Stimulated activated CD8-positive, alpha-beta memory T cell treated with anti-CD3 and anti-CD28 coated beads, Interleukin-12 subunit alpha, Interleukin-12 subunit beta, amount 100 ng/mL, for 1 hour (primary cell): Measurements from ENCODE around the gene SORBS1.
"Not testable (repeated sequence)": the region's sequence is repeated elsewhere in the genome, so short reads cannot be mapped to it uniquely, and the experiment has no call there.

ENCODE experiments used
- DNase-seq: peaks from one replicate; pipeline ENCODE4 v3.0.0-alpha.2; 2020; ENCODE audit warnings: low read depth

SORBS1 gene

DNA sequence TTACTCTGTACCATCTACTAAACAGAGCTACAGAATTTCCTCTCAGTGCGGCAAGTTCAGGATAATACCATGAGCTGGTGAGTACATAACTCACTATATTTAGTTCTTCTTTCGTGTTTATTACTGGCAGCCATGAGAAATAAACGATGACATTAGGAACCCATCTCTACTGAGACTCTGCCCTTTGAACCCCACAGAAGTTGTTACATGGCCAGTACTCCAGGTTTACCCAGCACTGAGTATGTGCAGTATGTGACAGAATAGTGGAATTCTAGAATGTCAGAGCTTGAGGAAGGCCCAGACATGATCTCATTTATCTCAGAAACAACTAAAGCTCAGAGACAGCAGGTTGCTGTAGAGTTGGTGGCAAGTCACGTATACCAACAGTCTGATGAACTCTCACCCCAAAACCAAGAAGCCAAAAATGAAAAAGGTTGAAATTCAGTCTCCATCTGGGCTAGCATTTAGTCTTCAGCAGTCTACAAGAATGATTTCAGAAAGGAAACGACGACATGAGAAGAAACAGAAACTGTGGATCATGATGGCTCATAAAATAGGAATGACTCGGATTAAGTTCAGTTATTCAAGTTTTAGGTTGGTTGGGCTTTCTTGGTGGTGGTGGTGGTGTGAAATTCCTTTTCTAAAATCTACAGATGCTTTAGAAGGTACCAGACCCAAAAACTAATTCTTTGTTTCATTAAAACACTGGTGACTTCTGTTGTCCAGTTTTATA, 78.5 kb downstream of the SORBS1 start:
- DNase-seq = no peak

- no peak for DNase-seq
These were observed 80.2 kb downstream of the SORBS1 start for GRCh38 chr10:95480901-95481491.

DNA sequence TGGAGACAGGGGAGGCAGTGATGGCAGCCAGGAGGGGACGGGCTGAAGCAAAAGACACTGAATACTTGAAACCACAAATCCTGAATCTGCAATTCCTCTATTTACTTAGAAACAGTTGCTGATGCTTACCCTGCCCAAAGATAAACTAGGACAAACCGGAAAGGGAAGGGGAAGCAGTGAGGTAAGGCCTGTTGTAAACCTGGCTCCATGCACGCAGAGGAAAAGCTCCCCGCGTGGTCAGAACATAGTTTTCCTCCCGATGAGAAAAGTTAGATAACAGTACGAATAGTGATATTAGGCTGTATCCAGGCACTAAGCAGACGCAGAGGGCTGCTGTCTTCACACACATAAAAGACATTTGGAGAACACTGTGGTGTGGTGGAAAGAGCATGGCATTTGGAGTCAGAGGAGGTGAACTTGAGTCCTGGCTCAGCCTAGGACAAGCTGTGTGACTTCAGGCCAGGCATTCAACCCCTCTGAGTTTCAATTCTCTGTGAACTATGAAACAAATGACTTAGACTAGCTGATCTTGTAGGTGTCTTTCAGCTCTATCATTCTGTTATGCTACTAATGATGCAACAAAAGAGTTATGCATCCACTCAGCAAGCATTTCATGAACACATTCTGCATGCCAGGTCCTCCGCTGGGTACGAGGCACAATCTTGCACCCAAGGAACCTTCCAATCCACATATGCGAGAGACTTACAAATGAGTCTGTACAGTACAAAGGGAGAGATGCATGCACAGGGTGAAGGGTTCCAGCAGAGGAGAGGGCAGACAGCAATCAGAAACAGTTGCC, 80.9 kb downstream of the SORBS1 start:
- DNase-seq = no peak

DNA sequence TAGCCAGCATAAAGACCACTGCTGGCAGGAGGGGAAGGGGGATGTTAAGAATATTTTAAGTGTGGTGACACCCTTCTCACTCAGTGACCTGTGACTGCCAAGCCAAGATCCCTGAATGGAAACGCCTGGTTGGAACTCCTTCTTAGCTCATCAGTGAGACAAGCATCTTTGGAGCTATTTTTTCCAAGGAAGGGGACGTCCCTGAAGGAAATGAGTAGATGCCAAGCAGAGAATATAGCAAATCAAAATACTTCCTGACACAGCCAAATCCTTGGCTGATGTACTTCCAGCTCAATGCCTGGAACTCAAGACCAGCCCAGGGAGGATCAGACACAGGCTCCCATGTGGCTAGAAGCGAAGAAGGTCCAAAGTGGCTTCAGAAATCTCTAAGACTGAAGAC, 82.2 kb downstream of the SORBS1 start:
- no peak for DNase-seq

GRCh38 chr10:95478185-95478584, 83.0 kb downstream of the SORBS1 start:
- DNase-seq = no peak

- no peak for DNase-seq
These were observed 84.0 kb downstream of the SORBS1 start for GRCh38 chr10:95477175-95477520.

GRCh38 chr10:95476469-95477174, 84.5 kb downstream of the SORBS1 start:
- no peak for DNase-seq

GRCh38 chr10:95475827-95476468, 85.2 kb downstream of the SORBS1 start:
- DNase-seq = no peak

DNA sequence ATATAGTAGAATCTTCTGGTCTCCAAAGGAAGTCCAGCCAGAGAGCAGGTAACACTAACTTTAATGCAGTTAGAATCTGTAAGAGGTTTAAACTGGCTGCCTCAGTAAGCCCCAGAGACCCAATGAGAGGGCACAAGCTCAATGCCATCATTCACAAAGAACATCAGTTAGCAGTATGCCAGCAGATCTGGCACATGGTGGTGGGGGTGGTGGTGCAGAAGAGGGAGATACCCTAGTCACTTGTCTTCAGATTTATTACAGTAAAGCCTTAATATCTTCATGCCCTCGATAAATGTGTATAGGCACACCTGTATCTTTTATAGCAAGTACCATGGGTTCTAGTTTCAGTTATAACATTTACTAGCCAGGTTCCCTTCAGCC, 86.2 kb downstream of the SORBS1 start:
- DNase-seq = no peak

DNA sequence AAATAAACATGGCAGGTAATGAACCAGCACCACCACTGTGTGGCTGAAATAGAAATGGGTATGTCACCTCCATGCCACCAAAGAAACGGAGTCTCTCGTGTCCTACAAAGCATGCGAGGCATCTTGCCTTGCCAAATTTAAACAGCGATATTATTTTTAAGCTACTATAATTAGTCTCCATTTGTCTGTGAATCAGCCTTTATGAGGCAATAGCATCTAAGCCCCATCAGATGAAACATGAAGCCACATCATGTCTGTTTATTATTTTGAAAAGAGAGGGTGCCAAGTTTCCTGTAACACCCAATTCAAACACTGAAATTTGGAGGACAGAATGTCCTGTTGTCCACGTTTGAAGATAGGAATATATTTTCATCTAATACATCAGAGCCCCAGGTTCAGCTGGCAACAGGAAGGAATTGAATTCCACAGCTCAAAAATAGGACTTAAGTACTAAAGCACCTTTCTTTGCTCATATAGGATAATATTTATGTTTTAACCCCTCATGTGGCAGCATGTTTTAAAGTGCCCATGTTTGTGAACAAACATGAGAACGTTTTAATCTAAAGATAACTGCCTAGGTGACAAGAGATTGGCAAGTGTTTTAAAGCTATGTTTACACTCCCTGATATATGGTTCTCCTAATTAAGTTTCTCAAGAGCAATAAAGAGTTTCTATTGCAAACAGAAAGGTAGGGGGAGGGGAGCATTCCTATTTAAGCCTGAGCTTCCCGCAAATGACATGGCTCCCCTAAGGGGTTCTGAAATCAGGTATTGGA, 86.8 kb downstream of the SORBS1 start:
- DNase-seq = no peak

DNA sequence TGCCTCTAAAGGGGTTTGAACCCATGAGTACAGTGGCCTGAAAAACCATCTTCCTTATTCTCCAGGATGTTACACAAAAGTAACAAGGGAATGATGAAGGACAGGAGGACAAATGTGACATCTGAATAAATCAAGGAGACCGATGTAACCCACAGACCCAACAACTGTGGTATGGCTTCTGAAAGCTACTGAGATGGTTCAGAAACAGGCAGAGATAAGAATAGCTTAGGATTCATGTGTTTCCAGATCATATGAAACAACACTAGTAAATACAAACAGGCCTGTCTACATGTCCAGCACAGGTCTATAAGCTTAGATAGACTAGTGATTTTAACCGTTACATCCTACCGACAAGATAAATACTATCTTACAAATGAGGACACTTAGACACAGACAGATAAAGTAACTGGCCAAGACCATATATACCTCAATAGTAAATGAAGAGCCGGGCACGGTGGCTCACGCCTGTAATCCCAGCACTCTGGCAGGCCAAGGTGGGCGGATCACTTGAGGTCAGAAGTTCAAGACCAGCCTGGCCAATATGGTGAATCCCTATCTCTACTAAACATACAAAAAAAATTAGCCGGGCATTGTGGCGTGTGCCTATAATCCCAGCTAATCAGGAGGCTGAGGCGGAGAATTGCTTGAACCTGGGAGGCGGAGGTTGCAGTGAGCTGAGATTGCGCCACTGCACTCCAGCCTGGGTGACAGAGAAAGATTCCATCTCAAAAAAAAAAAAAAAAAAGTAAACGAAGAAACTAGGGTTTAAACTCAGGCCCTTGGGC, 88.7 kb downstream of the SORBS1 start:
- DNase-seq = no peak

DNA sequence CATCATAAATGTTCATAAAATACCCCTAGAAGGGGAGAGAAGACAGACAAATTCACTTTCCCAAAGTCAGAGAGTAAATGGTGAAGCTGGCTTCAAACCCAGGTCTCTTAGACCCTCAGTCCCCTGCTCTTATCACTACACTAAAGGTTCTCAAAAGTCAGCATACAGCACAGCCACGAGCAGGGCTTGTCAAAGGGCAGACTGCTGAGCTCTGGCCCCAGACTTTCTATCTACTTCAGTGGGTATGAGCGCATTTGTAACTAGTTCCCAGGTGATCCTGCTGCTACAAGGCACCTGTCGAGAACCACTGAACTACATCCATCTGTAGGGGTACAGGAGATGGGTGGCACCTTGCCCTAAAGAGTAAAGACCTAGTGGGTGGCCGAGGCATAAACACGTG, 91.5 kb downstream of the SORBS1 start:
- DNase-seq = no peak

DNA sequence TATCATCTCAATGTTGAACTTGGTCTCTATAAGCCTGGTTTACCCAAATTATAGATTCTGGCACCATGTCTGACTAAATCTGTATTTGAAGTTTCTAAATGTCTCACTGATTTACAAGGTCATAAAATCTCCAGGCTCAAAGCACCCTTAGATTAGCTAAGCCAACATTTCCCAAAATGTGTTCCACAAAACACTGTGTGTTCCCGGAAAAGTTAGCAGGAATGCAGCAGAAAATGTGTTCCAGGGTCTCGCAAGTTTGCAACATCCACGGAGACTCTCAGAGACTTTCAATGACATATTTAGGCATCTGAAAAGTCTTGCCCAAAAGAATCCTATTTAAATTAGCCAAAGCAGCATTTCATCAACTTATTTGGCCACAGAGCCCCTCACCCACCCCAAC, 91.9 kb downstream of the SORBS1 start:
- DNase-seq = no peak

DNA sequence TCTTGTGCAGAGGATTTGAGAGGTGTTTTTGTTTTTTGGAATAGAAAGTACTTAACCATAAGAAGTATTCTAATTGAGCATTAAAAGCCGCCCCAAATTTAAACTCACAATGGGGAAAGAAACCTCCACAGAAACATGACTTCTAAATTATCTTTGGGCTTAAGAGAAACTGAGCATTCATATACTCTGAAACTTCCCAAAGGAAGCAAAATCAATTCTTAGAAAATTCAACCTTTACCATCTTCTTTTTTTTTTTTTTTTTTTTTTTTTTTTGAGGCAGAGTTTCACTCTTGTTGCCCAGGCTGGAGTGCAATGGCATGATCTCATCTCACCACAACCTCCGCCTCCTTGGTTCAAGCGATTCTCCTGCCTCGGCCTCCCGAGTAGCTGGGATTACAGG, 93.5 kb downstream of the SORBS1 start:
- DNase-seq = not testable (repeated sequence)

- no peak for DNase-seq
These were observed 94.0 kb downstream of the SORBS1 start for GRCh38 chr10:95467162-95467599.

DNA sequence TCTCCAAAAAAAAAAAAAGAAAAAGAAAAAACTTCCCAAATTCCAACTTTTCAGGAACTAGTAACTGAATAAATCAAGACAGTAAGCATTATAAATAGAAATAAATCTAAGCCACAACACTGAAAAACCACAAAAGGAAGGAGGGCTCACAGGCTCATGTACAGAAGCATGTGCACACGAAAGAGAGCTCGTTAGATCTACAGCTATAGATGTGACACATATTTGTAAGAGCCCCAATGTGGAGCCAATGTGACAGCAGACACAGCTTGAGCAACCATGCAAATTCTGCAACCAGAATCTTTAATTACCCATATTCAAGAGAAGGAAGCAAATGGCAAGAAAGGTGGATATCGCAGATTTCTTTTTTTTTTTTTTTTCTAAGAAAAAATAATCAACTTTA, 94.7 kb downstream of the SORBS1 start:
- no peak for DNase-seq

DNA sequence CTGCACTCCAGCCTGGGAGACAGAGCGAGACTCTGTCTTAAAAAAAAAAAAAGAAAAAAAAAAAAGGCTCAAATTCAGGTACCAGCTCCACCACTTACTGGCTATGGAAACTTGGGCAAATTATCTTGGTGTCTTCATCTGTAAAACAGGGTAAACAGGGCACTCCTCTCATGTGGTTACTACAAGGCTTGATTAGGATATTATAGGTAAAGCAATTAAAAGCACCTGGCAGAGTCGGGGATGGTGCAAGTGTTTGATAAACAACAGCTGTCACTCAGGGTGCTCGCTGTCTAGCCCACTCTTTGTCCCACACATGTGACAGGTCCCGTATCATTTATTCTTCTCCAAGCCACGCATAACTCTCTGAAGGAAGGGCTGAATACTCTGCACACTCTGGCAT, 96.9 kb downstream of the SORBS1 start:
- DNase-seq = no peak

DNA sequence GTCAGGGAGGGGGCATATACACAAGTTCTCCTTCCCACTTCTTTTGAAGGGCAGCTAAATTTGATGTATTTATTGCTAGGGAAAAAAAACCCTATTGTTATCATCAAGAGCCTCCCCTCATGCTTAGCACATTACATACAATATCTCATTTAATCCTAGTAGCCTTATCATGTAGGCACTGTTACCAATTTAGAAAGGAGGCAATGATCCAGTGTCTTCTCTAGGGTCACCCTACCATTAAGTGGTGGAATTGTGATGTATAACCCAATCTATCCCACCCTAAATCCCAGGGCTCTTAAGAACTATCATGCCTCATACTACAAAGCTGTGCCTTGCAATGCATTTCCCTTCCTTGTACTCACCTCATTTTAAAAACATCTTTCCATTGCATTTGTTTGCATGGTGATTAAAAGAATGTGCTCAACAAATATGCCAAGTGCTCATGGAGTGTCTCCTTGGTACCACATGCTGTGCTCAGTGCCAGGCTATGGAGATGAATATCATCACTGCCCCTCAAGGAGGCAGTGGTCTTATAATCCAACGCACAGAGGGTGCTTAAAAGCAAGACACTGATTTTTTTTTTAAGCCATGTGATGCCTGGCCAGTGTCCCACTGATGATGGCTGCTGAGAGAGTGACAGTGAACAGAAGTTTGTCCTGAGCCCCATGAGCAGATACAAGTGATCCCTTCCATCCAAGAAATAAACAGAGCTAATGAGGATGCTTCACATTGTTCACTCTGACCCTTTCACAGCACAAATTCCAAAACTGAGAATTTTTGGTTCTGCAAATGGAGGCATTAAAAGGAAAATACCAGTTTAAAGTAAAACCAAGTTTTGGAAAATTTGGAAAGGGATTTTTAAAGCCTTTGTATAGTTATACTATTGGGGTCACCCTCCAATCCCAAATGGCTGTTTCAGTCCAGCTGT, 98.2 kb downstream of the SORBS1 start:
- DNase-seq = no peak

DNA sequence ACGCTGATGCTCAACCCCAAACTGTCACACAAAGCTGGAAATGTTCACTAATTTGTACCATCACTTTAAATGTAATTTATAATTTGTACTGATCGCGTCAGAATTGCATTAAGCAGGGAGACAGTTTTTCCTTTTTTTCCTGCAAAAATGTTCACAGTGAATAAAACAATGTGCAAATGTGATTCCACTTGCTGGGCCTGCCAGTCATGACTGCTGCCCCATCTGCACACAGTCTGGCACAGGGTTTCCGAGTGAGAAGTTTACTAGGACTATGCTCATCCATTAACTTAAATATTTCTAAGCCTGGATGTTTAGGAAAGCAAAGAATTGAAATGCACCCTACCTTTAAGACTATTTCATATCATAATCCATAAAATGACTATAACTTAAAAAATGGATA, 99.6 kb downstream of the SORBS1 start:
- no peak for DNase-seq
